Endothelial cell of umbilical vein (primary cell): Measurements from ENCODE around the gene DHDDS. TPM values are rescaled to one million over a fixed set of nuclear protein-coding genes. Genes with fewer than 3 reads are reported as not detected.

Experiments
- BruUV-seq: library from RNA; stranded (reverse); fragments of 400-500 nt; replicated peaks from 2 replicates; lab custom pipeline; 2021; lab: Mats Ljungman, UMichigan
- CTCF ChIA-PET: fragments of 300-600, 350-600 bp; sonication (Branson Sonifier 250); formaldehyde crosslinking; loops from one replicate; lab custom pipeline; 2021; ENCODE audit warnings: antibody characterized with exemption, inconsistent platforms; lab: Charles Lee
- POLR2A ChIA-PET: fragments of 300-600, 350-600 bp; sonication (Branson Sonifier 250); formaldehyde crosslinking; loops from one replicate; lab custom pipeline; 2021; ENCODE audit warnings: antibody characterized with exemption, inconsistent platforms; lab: Charles Lee
- DNase-seq: peaks from one replicate; pipeline ENCODE4 v3.0.0-alpha.2; 2011; ENCODE audit warnings: low read depth, low spot score
- FAIRE-seq: peaks from 2 replicates; lab custom pipeline; 2011; peaks lifted over from hg19 to GRCh38; lab: Jason Lieb, UNC
- H2AFZ ChIP-seq: 2 replicates; pipeline ENCODE4 v1.6.0; 2012; ENCODE audit warnings: low read depth, low read length, control low read depth, inconsistent platforms
- H3K27ac ChIP-seq: 2 replicates; pipeline ENCODE4 v1.5.1; 2011; ENCODE audit warnings: low read depth, mild to moderate bottlenecking, control low read depth, low read length, moderate library complexity; ENCODE audit not compliant: insufficient read depth
- H3K27me3 ChIP-seq, 2 experiments: 2 replicates each; pipeline versions ENCODE4 v1.6.0 to v1.6.1; 2011; ENCODE audit warnings: low read length in 2 of 2, mixed read lengths in 1 of 2; ENCODE audit not compliant: control insufficient read depth in 2 of 2, insufficient read depth in 2 of 2
- H3K36me3 ChIP-seq, 2 experiments: 2 replicates in 1 of 2; 3 replicates in 1 of 2; pipeline ENCODE4 v1.5.1; 2011; ENCODE audit warnings: low read length in 2 of 2, mild to moderate bottlenecking in 1 of 2, moderate library complexity in 1 of 2; ENCODE audit not compliant: control insufficient read depth in 2 of 2, insufficient read depth in 2 of 2; ENCODE audit errors: extremely low read depth in 1 of 2
- H3K4me1 ChIP-seq: 3 replicates; pipeline ENCODE4 v1.5.1; 2011; ENCODE audit warnings: mild to moderate bottlenecking, low read length; ENCODE audit not compliant: control insufficient read depth, insufficient read depth; ENCODE audit errors: extremely low read depth
- H3K4me2 ChIP-seq: 2 replicates; pipeline ENCODE4 v1.6.1; 2011; ENCODE audit warnings: low read length, control low read depth, mixed read lengths; ENCODE audit not compliant: insufficient read depth
- H3K4me3 ChIP-seq, 3 experiments: fragments of 200-600 bp in 1 of 3; sonication (generic), shearing (Covaris generic) in 1 of 3; replicated peaks in 1 of 3; 2 replicates each; pipeline ENCODE4 v1.5.1; 2011 to 2016; ENCODE audit warnings: control low read depth in 3 of 3, low read length in 3 of 3, mild to moderate bottlenecking in 2 of 3, inconsistent platforms in 1 of 3, low read depth in 1 of 3, moderate library complexity in 1 of 3; ENCODE audit not compliant: insufficient read depth in 1 of 3
- H3K79me2 ChIP-seq: 2 replicates; pipeline ENCODE4 v1.6.0; 2012; ENCODE audit warnings: low read length, inconsistent platforms; ENCODE audit not compliant: control insufficient read depth, insufficient read depth
- H3K9ac ChIP-seq: replicated peaks from 2 replicates; pipeline ENCODE3; 2011; ENCODE audit warnings: low read length, control low read depth; ENCODE audit not compliant: insufficient read depth; ENCODE audit errors: extremely low read depth
- H3K9me1 ChIP-seq: replicated peaks from 3 replicates; pipeline ENCODE4 v1.6.0; 2011; ENCODE audit warnings: mild to moderate bottlenecking, low read length; ENCODE audit not compliant: control insufficient read depth, insufficient read depth; ENCODE audit errors: extremely low read depth
- H3K9me3 ChIP-seq: replicated peaks from 2 replicates; pipeline ENCODE4 v1.5.1; 2012; ENCODE audit warnings: low read length, inconsistent platforms; ENCODE audit not compliant: control insufficient read depth, insufficient read depth
- H4K20me1 ChIP-seq: replicated peaks from 2 replicates; pipeline ENCODE3; 2011; ENCODE audit warnings: mild to moderate bottlenecking, low read length; ENCODE audit not compliant: control insufficient read depth, insufficient read depth; ENCODE audit errors: extremely low read depth
- CTCF ChIP-seq, 2 donors: IDR thresholded peaks; 1 replicate in 1 of 2; 2 replicates in 1 of 2; pipeline ENCODE4 v1.5.1; 2011; ENCODE audit warnings: low read length in 2 of 2, mild to moderate bottlenecking in 2 of 2, moderate library complexity in 2 of 2, control low read depth in 1 of 2, inconsistent platforms in 1 of 2, low read depth in 1 of 2; ENCODE audit not compliant: insufficient read depth in 1 of 2; ENCODE audit errors: extremely low read depth in 1 of 2
- EZH2 ChIP-seq: IDR thresholded peaks from 2 replicates; pipeline ENCODE4 v1.6.1; 2012; ENCODE audit warnings: borderline replicate concordance, low read depth, mild to moderate bottlenecking, moderate library complexity, low read length, inconsistent platforms; ENCODE audit not compliant: severe bottlenecking
- GATA2 ChIP-seq: IDR thresholded peaks from 2 replicates; pipeline ENCODE4 v1.7.0; 2011; ENCODE audit warnings: low read depth, mild to moderate bottlenecking, moderate library complexity, mixed read lengths, low read length; ENCODE audit not compliant: insufficient read length, insufficient read depth
- MAX ChIP-seq: IDR thresholded peaks from 2 replicates; pipeline ENCODE4 v1.6.1; 2011; ENCODE audit not compliant: insufficient read depth, insufficient read length
- MYC ChIP-seq: IDR thresholded peaks from one replicate; pipeline ENCODE4 v1.6.1; 2011; ENCODE audit warnings: mild to moderate bottlenecking, low read depth, low read length
- POLR2AphosphoS5 ChIP-seq: IDR thresholded peaks from 2 replicates; pipeline ENCODE4 v1.6.1; 2012; ENCODE audit warnings: low read depth, mild to moderate bottlenecking, control low read depth, low read length, moderate library complexity; ENCODE audit not compliant: insufficient read depth
- dilution Hi-C: fragments of 300-500 bp; cut with MboI; formaldehyde crosslinking; loops from one replicate; pipeline ENCODE4 v1.15.0; 2019; ENCODE audit warnings: low sequenced_read_pairs; ENCODE audit not compliant: extremely low pct_ligation_motif_present
- intact Hi-C: fragments of 100-400 bp; cut with micrococcal nuclease; formaldehyde crosslinking; loops from one replicate; pipeline ENCODE4 v1.10.0; 2022
- polyA plus RNA-seq, 4 experiments: library from polyadenylated mRNA; depleted of rRNA in 3 of 4; stranded (reverse) in 3 of 4; unstranded in 1 of 4; fragments of >200 nt; gene quantifications; 2 replicates each; pipeline versions ENCODE4 v1.2.1 to v1.2.3, GENCODE V29; 2011 to 2012; ENCODE audit warnings: missing spikeins in 1 of 4
- total RNA-seq: library from RNA; stranded (reverse); gene quantifications from 2 replicates; pipeline ENCODE4 v1.2.3, GENCODE V29; 2021

DHDDS gene
- total and polyA plus RNA-seq, 2 donors (not counting 3 experiments of a cell fraction or from before 2014, with no cell fraction given) = 51.3 to 70.7 TPM

GRCh38 chr1:26419494-26419893 lies 12.6 kb upstream of the DHDDS start:
- CTCF ChIA-PET = interaction anchor here (1.6 kb wide), 1 partner anchor 135 kb away, joined by 5 read pairs; no protein-coding TSS in a partner anchor

More at GRCh38 chr1:26419494-26419893, 12.6 kb upstream of the DHDDS start:
- H3K9me3 ChIP-seq = no peaks in the 10 kb centered on the region
- intact Hi-C loops (no loop called here), dilution Hi-C loops (no loop called here)
- H4K20me1 ChIP-seq = no peaks in the 10 kb centered on the region
- FAIRE-seq (no peak), DNase-seq (no peak)
- TF ChIP-seq MAX (no peak), MYC (no peak), POLR2AphosphoS5 (no peak), GATA2 (no peak), EZH2 (no peak), CTCF (IDR thresholded peaks at IDR 0.05; ENCODE audit: extremely low read depth in 1 of 2, insufficient read depth in 1 of 2, low read depth in 1 of 2, low read length in 2 of 2) (no peak)
- no peak overlapping the region for H3K4me3 ChIP-seq
- no peaks in the 10 kb centered on the region for H3K4me1 ChIP-seq
- H2AFZ ChIP-seq = no peak overlapping the region
- no peaks in the 10 kb centered on the region for H3K9me1 ChIP-seq
- H3K4me2 ChIP-seq = no peak overlapping the region
- no peaks in the 10 kb centered on the region for H3K79me2 ChIP-seq
- peaks cover 23 to 24% of the 10 kb centered on the region in 2 experiments for H3K27me3 ChIP-seq
- no TSS peak for BruUV-seq
- POLR2A ChIA-PET = no interaction called here
- no peaks in the 10 kb centered on the region for H3K36me3 ChIP-seq
- H3K9ac ChIP-seq = no peak overlapping the region
- no peak overlapping the region for H3K27ac ChIP-seq
